Liver (tissue), 9 donors: ENCODE measurements around the gene LECT2. TPM values are rescaled to one million over a fixed set of nuclear protein-coding genes. Genes with fewer than 3 reads are reported as not detected.

ENCODE experiments used
- DNase-seq: peaks from one replicate; pipeline ENCODE4 v3.0.0-alpha.2; 2017; ENCODE audit warnings: low spot score
- H3K27ac ChIP-seq, 2 donors: one replicate each; pipeline ENCODE4 v1.7.0; 2013; ENCODE audit warnings: inconsistent platforms in 2 of 2, low read length in 2 of 2, control low read depth in 1 of 2, low read depth in 1 of 2, mild to moderate bottlenecking in 1 of 2
- H3K27me3 ChIP-seq, 4 donors: one replicate each; pipeline versions ENCODE4 v1.6.1 to v1.7.0; 2013; ENCODE audit warnings: low read length in 3 of 4, inconsistent platforms in 1 of 4, mild to moderate bottlenecking in 1 of 4, moderate library complexity in 1 of 4; ENCODE audit not compliant: control insufficient read depth in 4 of 4, insufficient read depth in 4 of 4
- H3K36me3 ChIP-seq, 4 donors: one replicate each; pipeline versions ENCODE4 v1.6.1 to v1.7.0; 2013; ENCODE audit warnings: low read length in 3 of 4, mild to moderate bottlenecking in 3 of 4, low read depth in 1 of 4, moderate library complexity in 1 of 4; ENCODE audit not compliant: control insufficient read depth in 4 of 4, insufficient read depth in 3 of 4
- H3K4me1 ChIP-seq, 4 donors: one replicate each; pipeline versions ENCODE4 v1.6.1 to v1.7.0; 2013; ENCODE audit warnings: low read length in 3 of 4, mild to moderate bottlenecking in 3 of 4, moderate library complexity in 1 of 4; ENCODE audit not compliant: control insufficient read depth in 4 of 4, insufficient read depth in 4 of 4
- H3K4me3 ChIP-seq, 3 donors: one replicate each; pipeline versions ENCODE4 v1.6.1 to v1.7.0; 2013; ENCODE audit warnings: low read length in 3 of 3, control low read depth in 1 of 3, low read depth in 1 of 3, mild to moderate bottlenecking in 1 of 3
- H3K9ac ChIP-seq, 2 donors: one replicate each; pipeline ENCODE4 v1.7.0; 2013; ENCODE audit warnings: low read length in 2 of 2, mild to moderate bottlenecking in 2 of 2, moderate library complexity in 2 of 2, control low read depth in 1 of 2, low read depth in 1 of 2
- H3K9me3 ChIP-seq, 4 donors: one replicate each; pipeline versions ENCODE4 v1.6.1 to v1.7.0; 2013; ENCODE audit warnings: low read length in 3 of 4; ENCODE audit not compliant: control insufficient read depth in 4 of 4
- EGR1 ChIP-seq, 2 donors: IDR thresholded peaks; 2 replicates each; pipeline ENCODE4 v1.6.1; 2016 to 2018; ENCODE audit warnings: antibody characterized with exemption in 2 of 2, low read depth in 2 of 2
- FOXA1 ChIP-seq: IDR thresholded peaks from 2 replicates; pipeline ENCODE4 v1.6.1; 2016; ENCODE audit warnings: antibody characterized with exemption
- FOXA2 ChIP-seq: IDR thresholded peaks from 2 replicates; pipeline ENCODE4 v1.6.1; 2016; ENCODE audit warnings: antibody characterized with exemption
- GABPA ChIP-seq, 2 donors: IDR thresholded peaks in 1 of 2; conservative IDR thresholded peaks in 1 of 2; 2 replicates each; pipeline ENCODE4 v1.6.1; 2016; ENCODE audit warnings: antibody characterized with exemption in 2 of 2, mild to moderate bottlenecking in 1 of 2, moderate library complexity in 1 of 2
- HNF4A ChIP-seq, 2 donors: conservative IDR thresholded peaks; 2 replicates each; pipeline ENCODE4 v1.6.1; 2016; ENCODE audit warnings: antibody characterized with exemption in 2 of 2, mild to moderate bottlenecking in 2 of 2
- HNF4G ChIP-seq: IDR thresholded peaks from 2 replicates; pipeline ENCODE4 v1.6.1; 2016; ENCODE audit warnings: antibody characterized with exemption
- JUND ChIP-seq, 2 donors: IDR thresholded peaks; 2 replicates each; pipeline ENCODE4 v1.6.1; 2016; ENCODE audit warnings: antibody characterized with exemption in 2 of 2
- NR2F2 ChIP-seq: IDR thresholded peaks from 2 replicates; pipeline ENCODE4 v1.6.1; 2016; ENCODE audit warnings: antibody characterized with exemption
- RAD21 ChIP-seq, 2 donors: IDR thresholded peaks; 2 replicates each; pipeline ENCODE4 v1.6.1; 2016; ENCODE audit warnings: antibody characterized with exemption in 2 of 2, mild to moderate bottlenecking in 2 of 2
- RXRA ChIP-seq, 2 donors: IDR thresholded peaks; 2 replicates each; pipeline ENCODE4 v1.6.1; 2017 to 2018; ENCODE audit warnings: antibody characterized with exemption in 2 of 2, mild to moderate bottlenecking in 1 of 2
- SP1 ChIP-seq: IDR thresholded peaks from 2 replicates; pipeline ENCODE4 v1.6.1; 2018; ENCODE audit warnings: antibody characterized with exemption, mild to moderate bottlenecking
- TAF1 ChIP-seq: conservative IDR thresholded peaks from 2 replicates; pipeline ENCODE4 v1.6.1; 2016; ENCODE audit warnings: antibody characterized with exemption, mild to moderate bottlenecking
- YY1 ChIP-seq: IDR thresholded peaks from 2 replicates; pipeline ENCODE4 v1.6.1; 2016; ENCODE audit warnings: antibody characterized with exemption, mild to moderate bottlenecking
- WGBS: extraction: QIAGEN DNeasy Blood & Tissue Kit; methylation state at CpG from one replicate; pipeline ENCODE4 v1.1.7; 2013; 5-methylcytosine and 5-hydroxymethylcytosine counted together
- polyA plus RNA-seq, 2 donors: library from polyadenylated mRNA; stranded (reverse) in 1 of 2; unstranded in 1 of 2; fragments of 200-250 nt in 1 of 2; fragments of >200 nt in 1 of 2; fragmentation: Nextera tagmentation in 1 of 2; extraction: Ambion mirVana in 1 of 2; gene quantifications; one replicate each; pipeline versions ENCODE4 v1.2.1 to v1.2.3, GENCODE V29; 2013 to 2015
- total RNA-seq, 2 donors: library from RNA; depleted of rRNA; stranded (reverse); fragments of >200 nt; gene quantifications; one replicate each; pipeline ENCODE4 v1.2.3, GENCODE V29; 2014
- TF ChIP-seq, protein P1 (sequence below): IDR thresholded peaks from 2 replicates; pipeline ENCODE4 v1.6.1; 2016; ENCODE audit warnings: antibody characterized with exemption
- TF ChIP-seq, protein P2 (sequence below): IDR thresholded peaks from 2 replicates; pipeline ENCODE4 v1.6.1; 2016; ENCODE audit warnings: antibody characterized with exemption
- TF ChIP-seq, protein P3 (sequence below): IDR thresholded peaks from 2 replicates; pipeline ENCODE4 v1.6.1; 2016; ENCODE audit warnings: antibody characterized with exemption, mild to moderate bottlenecking
- TF ChIP-seq, protein P4 (sequence below): IDR thresholded peaks from 2 replicates; pipeline ENCODE4 v1.6.1; 2016; ENCODE audit warnings: antibody characterized with exemption
- TF ChIP-seq, protein P5 (sequence below): fragments of 150-350 bp; IDR thresholded peaks from 2 replicates; pipeline ENCODE4 v1.5.1; 2017; ENCODE audit warnings: improper control_type of control experiment, low read depth, low read length; ENCODE audit not compliant: missing input control
- donor health status: healthy.
- donor health status: healthy.
- donor health status: healthy.
- donor health status: healthy.
- donor health status: healthy.

LECT2 gene
- total and polyA plus RNA-seq, 4 donors = 27.4 to 93.8 (median 81.1) TPM

DNA sequence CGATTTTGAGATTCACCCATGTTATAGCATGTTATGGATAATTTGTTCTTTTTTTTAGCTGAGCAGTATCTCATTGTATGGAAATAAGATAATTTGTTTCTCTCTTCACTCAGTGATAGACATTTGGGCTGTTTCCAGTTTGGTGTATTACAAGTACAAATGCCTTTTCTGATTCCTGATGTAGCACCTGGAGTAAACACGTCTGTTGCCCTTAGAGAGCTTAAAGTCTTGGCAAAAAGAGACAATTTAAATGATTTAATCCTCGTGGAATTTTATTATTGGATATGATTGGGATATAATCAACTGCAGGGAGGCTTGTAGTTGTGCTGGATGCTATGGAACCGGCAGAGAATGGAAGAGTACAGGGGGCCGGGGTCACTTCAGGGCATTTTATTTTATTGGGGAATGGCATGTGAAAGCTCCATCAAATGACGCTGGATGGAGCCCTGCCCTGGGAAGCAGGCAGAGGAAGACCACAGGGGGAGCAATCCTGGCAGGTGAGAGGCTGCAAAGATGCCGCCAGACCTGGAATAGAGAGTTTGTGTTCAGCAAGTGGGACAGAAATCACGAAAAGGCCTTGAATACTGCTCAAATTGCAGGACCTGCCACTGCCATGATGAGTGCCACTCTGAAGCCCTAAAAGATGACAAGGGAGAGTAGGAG, 43.0 kb upstream of the LECT2 start:
- DNase-seq = no peak
- Histone ChIP-seq H3K9ac (no peak overlapping the region), H3K27ac (no peak overlapping the region), H3K36me3 (peaks cover 0 to under 1% (median 0%) of the 10 kb centered on the region in 4 donors), H3K4me1 (no peaks in the 10 kb centered on the region), H3K27me3 (no peaks in the 10 kb centered on the region), H3K9me3 (no peaks in the 10 kb centered on the region), H3K4me3 (no peak overlapping the region)
- 90% methylated on average over 8 of the region's 8 CpGs for WGBS
- no peak for TF ChIP-seq JUND (IDR thresholded peaks at IDR 0.05)
- no peak for TF ChIP-seq NR2F2
- TF ChIP-seq RAD21 (IDR thresholded peaks at IDR 0.05) = no peak
- TF ChIP-seq RXRA (IDR thresholded peaks at IDR 0.05) = no peak
- TF ChIP-seq, protein P1, sequence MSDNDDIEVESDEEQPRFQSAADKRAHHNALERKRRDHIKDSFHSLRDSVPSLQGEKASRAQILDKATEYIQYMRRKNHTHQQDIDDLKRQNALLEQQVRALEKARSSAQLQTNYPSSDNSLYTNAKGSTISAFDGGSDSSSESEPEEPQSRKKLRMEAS = no peak
- no peak for TF ChIP-seq HNF4A (conservative IDR thresholded peaks at IDR 0.05)
- TF ChIP-seq HNF4G = no peak
- TF ChIP-seq SP1 = no peak
- no peak for TF ChIP-seq TAF1
- TF ChIP-seq, protein P2, sequence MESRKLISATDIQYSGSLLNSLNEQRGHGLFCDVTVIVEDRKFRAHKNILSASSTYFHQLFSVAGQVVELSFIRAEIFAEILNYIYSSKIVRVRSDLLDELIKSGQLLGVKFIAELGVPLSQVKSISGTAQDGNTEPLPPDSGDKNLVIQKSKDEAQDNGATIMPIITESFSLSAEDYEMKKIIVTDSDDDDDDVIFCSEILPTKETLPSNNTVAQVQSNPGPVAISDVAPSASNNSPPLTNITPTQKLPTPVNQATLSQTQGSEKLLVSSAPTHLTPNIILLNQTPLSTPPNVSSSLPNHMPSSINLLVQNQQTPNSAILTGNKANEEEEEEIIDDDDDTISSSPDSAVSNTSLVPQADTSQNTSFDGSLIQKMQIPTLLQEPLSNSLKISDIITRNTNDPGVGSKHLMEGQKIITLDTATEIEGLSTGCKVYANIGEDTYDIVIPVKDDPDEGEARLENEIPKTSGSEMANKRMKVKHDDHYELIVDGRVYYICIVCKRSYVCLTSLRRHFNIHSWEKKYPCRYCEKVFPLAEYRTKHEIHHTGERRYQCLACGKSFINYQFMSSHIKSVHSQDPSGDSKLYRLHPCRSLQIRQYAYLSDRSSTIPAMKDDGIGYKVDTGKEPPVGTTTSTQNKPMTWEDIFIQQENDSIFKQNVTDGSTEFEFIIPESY = no peak
- TF ChIP-seq FOXA2 = no peak
- no peak for TF ChIP-seq FOXA1
- TF ChIP-seq GABPA (IDR thresholded peaks at IDR 0.05 in 1 of 2, conservative IDR thresholded peaks at IDR 0.05 in 1 of 2) = no peak
- TF ChIP-seq, protein P3, sequence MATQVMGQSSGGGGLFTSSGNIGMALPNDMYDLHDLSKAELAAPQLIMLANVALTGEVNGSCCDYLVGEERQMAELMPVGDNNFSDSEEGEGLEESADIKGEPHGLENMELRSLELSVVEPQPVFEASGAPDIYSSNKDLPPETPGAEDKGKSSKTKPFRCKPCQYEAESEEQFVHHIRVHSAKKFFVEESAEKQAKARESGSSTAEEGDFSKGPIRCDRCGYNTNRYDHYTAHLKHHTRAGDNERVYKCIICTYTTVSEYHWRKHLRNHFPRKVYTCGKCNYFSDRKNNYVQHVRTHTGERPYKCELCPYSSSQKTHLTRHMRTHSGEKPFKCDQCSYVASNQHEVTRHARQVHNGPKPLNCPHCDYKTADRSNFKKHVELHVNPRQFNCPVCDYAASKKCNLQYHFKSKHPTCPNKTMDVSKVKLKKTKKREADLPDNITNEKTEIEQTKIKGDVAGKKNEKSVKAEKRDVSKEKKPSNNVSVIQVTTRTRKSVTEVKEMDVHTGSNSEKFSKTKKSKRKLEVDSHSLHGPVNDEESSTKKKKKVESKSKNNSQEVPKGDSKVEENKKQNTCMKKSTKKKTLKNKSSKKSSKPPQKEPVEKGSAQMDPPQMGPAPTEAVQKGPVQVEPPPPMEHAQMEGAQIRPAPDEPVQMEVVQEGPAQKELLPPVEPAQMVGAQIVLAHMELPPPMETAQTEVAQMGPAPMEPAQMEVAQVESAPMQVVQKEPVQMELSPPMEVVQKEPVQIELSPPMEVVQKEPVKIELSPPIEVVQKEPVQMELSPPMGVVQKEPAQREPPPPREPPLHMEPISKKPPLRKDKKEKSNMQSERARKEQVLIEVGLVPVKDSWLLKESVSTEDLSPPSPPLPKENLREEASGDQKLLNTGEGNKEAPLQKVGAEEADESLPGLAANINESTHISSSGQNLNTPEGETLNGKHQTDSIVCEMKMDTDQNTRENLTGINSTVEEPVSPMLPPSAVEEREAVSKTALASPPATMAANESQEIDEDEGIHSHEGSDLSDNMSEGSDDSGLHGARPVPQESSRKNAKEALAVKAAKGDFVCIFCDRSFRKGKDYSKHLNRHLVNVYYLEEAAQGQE = no peak
- no peak for TF ChIP-seq EGR1 (IDR thresholded peaks at IDR 0.05; ENCODE audit: low read depth in 2 of 2)
- TF ChIP-seq YY1 = no peak
- TF ChIP-seq, protein P4, sequence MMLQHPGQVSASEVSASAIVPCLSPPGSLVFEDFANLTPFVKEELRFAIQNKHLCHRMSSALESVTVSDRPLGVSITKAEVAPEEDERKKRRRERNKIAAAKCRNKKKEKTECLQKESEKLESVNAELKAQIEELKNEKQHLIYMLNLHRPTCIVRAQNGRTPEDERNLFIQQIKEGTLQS = no peak
- TF ChIP-seq, protein P5, sequence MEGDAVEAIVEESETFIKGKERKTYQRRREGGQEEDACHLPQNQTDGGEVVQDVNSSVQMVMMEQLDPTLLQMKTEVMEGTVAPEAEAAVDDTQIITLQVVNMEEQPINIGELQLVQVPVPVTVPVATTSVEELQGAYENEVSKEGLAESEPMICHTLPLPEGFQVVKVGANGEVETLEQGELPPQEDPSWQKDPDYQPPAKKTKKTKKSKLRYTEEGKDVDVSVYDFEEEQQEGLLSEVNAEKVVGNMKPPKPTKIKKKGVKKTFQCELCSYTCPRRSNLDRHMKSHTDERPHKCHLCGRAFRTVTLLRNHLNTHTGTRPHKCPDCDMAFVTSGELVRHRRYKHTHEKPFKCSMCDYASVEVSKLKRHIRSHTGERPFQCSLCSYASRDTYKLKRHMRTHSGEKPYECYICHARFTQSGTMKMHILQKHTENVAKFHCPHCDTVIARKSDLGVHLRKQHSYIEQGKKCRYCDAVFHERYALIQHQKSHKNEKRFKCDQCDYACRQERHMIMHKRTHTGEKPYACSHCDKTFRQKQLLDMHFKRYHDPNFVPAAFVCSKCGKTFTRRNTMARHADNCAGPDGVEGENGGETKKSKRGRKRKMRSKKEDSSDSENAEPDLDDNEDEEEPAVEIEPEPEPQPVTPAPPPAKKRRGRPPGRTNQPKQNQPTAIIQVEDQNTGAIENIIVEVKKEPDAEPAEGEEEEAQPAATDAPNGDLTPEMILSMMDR = no peak
